ENCODE measurements around the gene BATF.

Gene BATF

GRCh38 chr14:75511201-75511600, 11.1 kb upstream of the BATF start:
- in situ Hi-C loops (cut with MboI; ENCODE audit: low sequenced_read_pairs, unreplicated experiment): no loop called here
- TF ChIP-seq, protein P1, sequence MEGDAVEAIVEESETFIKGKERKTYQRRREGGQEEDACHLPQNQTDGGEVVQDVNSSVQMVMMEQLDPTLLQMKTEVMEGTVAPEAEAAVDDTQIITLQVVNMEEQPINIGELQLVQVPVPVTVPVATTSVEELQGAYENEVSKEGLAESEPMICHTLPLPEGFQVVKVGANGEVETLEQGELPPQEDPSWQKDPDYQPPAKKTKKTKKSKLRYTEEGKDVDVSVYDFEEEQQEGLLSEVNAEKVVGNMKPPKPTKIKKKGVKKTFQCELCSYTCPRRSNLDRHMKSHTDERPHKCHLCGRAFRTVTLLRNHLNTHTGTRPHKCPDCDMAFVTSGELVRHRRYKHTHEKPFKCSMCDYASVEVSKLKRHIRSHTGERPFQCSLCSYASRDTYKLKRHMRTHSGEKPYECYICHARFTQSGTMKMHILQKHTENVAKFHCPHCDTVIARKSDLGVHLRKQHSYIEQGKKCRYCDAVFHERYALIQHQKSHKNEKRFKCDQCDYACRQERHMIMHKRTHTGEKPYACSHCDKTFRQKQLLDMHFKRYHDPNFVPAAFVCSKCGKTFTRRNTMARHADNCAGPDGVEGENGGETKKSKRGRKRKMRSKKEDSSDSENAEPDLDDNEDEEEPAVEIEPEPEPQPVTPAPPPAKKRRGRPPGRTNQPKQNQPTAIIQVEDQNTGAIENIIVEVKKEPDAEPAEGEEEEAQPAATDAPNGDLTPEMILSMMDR (IDR thresholded peaks at IDR 0.05; ENCODE audit: borderline replicate concordance, control extremely low read depth, extremely low read depth, insufficient read depth, missing control alignments): no peak
- no peak for DNase-seq (ENCODE audit: low spot score)

DNA sequence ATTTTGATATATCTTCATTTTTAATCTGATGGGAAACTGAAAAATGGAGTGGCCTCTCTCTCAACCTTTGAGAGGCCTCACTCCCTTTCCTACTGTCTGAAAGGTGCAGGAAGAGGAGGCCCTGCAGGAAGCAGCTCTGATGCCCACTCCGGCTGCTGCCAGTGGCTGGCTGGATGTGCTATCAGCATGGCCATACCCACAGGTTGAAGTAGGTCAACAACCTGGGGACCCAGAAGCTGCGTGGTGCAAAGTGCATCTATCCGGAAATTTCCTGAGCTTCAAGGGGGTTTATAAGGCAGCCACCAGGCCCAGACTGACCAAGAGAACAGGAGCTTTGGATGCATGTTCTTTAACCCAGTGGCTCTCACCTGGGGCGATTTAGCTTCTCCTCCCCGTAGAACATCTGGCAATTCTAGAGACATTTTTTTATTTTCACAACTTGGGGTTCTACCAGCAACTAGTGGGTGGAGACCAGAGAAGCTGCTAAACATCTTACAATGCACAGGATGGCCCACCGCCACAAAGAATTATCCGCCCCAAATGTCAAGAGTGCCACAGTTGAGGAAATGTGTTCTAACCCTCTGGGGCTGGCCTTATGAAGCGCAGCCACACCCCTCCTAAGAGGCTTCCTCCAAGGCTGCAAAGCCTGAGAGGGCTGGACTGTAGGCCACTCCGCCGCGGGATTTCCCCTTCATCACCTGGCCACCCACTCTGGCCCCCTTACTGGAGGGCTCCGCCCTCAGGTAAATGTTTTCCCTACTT, 8.2 kb upstream of the BATF start:
- in situ Hi-C loops (cut with MboI; ENCODE audit: low sequenced_read_pairs, unreplicated experiment): no loop called here
- TF ChIP-seq, protein P1 (IDR thresholded peaks at IDR 0.05; ENCODE audit: borderline replicate concordance, control extremely low read depth, extremely low read depth, insufficient read depth, missing control alignments): no peak
- DNase-seq (ENCODE audit: low spot score): peak; percentile 67

- in situ Hi-C loops (cut with MboI; ENCODE audit: low sequenced_read_pairs, unreplicated experiment): no loop called here
- peak; percentile 61 for DNase-seq (ENCODE audit: low spot score)
- TF ChIP-seq, protein P1 (IDR thresholded peaks at IDR 0.05; ENCODE audit: borderline replicate concordance, control extremely low read depth, extremely low read depth, insufficient read depth, missing control alignments): peak; percentile 62
Observed at GRCh38 chr14:75514673-75515628, 7.3 kb upstream of the BATF start.

DNA sequence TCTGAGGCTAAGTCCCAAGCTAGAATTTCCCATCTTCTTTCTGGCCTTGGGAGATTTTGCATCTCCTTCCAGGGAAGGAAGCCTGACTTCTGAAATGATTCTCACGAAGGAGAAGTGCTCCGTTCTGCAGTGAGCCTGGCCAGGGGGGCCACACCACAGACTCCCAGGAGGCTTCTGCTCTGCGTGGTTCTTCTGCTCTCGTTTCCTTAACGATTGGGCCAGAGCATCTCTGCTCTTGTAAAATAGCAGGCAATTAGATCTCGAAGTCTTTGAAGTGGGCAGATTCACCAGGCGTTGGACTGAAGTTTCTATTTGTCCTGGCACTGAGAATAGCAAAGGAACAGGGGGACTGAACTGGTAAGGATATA, 6.7 kb upstream of the BATF start:
- in situ Hi-C loops (cut with MboI; ENCODE audit: low sequenced_read_pairs, unreplicated experiment): no loop called here
- TF ChIP-seq, protein P1 (IDR thresholded peaks at IDR 0.05; ENCODE audit: borderline replicate concordance, control extremely low read depth, extremely low read depth, insufficient read depth, missing control alignments): no peak
- peak; percentile 51 for DNase-seq (ENCODE audit: low spot score)

DNA sequence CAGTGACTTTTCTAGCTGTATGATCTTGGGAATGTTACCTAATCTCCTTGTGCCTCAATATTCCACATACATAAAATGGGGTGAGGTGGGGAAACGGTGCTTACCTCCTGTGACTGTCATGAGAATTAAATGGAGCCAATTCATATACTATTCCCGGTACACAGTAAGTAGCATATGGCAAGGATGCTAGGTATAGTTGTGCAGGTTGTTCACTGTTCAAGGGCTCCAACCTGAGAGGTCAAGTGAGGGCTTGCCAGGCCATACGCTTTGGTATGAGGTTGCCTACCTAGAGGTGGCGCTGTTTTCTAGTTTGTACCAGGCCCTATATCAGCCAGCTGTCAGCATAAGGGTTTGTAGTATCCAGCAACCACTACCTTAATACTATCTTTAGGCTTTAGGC, 3.6 kb upstream of the BATF start:
- in situ Hi-C loops (cut with MboI; ENCODE audit: low sequenced_read_pairs, unreplicated experiment): no loop called here
- DNase-seq (ENCODE audit: low spot score): peak; percentile 41
- TF ChIP-seq, protein P1 (IDR thresholded peaks at IDR 0.05; ENCODE audit: borderline replicate concordance, control extremely low read depth, extremely low read depth, insufficient read depth, missing control alignments): peak; percentile 49

DNA sequence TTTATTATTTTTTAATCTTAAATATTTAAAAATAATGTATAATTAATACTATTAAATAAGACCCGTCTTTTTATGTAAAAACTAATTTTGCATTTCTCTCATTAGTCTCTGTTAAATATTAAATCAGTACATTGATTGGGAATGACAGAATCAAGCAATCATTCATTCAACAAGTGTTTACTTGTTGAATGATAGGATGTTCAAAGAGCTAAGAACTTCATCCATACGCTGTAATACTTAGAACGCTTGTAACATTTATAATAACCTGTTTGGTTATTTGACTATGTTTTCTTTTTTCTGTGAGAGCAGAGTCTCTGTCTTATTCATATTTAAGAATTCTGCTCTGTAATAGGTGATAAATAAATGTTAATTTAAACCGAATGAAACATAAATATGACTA, 2.9 kb upstream of the BATF start:
- TF ChIP-seq, protein P1 (IDR thresholded peaks at IDR 0.05; ENCODE audit: borderline replicate concordance, control extremely low read depth, extremely low read depth, insufficient read depth, missing control alignments): no peak
- in situ Hi-C loops (cut with MboI; ENCODE audit: low sequenced_read_pairs, unreplicated experiment): no loop called here
- DNase-seq (ENCODE audit: low spot score): no peak

Measured in GM13976 (cell line).